ENCODE data around the gene ADGRB3.

Gene ADGRB3

DNA sequence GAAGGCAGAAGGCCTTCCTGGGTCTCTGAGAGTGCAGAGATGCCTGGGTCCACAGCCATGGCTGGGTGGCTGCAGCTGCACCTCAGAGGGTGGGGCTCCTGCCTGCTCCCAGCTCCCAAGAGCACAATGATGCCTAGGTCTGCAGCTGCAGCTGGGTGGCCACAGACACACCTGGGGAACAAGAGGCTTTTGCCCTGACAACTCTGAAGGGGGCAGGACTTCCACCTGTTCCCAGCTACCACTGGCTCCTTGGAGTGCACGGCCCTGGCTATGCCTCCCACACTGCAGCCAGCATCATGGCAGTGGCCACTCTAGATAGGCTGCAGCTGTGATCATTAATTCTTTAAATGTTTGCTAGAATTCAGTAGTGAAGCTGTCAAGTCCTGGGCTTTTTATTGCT lies 511.3 kb downstream of the ADGRB3 start:
- no peak for DNase-seq

DNA sequence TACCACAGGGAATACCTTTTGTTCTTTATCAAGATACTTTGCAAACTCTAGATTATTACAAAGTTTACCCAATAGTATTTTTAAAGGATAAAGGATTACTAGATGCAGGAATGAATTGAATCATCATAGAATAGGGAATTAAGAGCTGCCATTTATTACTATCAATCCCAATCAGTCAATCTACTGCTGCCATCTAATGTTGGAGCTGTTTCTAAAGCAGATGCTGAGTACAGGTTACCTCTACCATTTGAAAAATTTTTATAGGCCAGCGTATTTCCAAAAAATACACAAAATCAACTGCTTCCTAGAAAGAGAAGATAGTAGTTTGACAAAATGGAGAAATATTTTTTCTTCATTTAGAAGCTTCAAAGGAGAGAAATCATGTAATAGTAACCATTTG lies 520.4 kb downstream of the ADGRB3 start:
- DNase-seq: no peak

DNA sequence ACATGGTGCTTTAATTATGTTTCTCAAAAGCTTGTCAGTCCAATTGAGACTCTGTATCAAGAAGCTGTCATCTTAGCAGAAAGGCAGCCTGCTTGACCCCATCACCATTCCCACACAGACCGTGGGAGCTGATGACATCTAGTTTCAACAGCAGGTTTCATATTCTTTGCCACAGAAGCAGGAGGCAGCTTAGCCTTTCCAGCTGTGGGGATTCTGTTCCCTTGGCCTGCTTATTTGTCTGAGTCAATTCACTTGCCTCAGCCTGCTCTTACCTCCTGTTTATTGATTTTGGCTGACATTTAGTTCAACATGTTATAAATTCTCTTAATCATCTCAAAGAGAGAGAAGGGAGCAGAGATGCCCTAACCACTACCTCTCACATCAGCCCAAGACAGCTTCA lies 527.7 kb downstream of the ADGRB3 start:
- DNase-seq: no peak

DNA sequence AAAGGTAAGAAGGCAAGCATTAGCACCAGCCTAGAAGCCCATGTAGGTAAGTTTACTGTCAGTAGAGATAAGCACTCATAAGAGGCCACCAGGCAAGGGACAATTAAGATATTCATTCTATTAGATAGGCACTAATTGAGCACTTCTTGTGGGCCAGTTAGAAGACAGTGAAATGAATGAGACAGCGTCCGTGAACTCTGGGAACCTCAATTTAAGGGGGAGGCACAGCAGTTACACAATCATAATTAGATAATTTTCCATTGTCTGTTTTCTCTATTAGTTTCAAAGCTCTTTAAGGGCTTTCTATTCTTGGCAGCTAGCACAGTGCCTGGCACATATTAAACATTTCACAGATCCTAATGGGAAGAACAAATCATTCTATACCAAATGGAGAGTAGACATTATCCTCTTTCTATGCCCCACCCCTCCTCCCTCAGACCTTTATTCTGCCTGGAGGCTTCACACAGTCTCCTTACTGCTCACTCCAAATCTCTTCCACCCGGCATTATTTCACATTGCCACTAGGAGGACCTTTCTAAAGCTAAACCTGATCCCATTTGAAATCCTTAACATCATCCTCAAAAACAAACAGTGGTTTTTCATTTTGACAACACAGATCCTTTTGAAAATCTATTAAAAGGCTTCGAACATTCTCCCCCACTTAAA lies 529.6 kb downstream of the ADGRB3 start:
- no peak for DNase-seq

DNA sequence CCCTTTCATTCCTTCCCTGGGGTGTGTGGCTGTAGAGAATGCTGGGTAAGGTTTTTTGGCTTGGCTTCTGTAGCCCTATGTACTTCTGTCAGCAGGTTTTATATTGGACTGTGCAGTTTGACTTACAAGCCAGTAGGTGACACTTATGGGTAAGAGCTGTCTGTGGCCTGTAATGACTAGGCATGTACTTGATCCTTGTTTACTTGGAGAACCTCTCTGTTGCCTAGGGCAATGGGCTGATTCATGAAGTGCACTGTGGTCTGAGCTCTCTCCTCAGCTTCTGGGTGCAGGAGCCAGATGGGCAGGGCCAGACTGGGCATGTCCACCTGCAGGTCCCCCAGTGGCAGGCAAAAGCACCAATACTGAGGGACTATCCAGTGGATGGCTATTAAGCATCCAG lies 544.6 kb downstream of the ADGRB3 start:
- no peak for DNase-seq

DNA sequence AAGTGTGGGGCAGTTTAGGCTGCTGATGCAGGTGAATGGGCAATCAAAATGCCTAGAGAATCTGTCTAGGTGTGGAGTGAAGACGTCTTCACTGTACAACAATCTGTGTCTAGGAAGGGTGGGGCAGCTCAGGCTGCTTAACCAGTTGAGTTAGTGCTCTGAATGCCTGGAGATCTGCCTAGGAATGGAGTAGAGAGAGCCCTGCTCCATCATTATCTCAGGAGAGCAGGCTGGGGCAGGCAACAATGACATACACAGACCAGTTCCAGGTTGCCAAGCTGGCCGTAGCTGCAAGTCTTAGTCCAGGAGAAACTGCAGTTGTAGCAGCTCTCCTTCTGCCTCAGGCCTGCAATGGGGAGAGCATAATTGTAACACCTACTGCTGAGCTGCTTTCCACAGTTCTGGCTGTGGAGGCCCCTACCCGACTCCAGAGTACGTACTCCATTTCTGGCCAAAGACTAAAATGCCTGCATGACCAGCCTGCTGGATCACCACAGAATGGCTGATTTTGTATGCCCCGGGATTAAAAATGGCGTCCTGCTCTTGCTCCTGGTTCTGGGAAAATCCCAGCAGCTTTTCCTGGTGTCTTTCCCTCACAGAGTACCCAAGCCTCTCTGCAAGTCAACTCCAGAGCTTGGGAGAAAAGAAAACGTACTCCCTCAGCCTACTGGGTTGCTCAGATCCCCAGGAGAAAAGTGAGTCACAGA lies 545.4 kb downstream of the ADGRB3 start:
- no peak for DNase-seq

DNA sequence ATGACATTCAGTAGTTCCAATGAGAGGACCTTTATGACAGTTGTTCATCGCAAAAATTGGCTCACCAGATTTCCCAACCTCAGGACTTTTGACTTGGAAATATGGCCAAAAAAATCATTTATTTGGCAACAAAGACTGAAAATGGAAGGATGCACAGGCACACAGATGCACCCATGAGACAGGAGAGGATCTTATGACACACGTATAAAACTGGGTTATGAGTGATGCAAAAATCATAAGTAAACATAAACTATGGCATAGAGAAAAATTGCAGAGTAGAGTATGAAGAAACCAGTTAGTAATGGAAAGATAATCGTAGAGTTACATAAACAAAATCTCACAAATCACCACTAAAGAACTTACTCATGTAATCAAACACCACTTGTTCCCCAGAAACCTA lies 546.9 kb downstream of the ADGRB3 start:
- DNase-seq: no peak

DNA sequence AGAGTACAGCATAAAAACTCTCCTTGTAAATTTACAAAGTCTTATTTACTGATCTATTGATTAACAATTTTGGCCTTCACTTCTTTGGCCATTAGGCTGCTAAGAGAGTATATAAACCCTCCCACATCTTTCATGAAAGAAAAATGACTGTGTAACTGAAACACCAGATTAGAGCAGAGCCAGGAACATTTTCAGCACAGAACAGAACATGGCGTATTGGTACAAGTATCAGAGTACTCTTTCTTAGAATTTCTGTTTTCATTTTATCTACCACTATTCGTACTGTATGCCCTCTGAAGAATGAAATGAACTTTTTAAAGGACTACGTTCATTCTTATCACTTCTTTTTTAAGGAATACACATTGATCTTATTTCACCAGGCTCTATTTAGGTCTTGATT lies 550.2 kb downstream of the ADGRB3 start:
- DNase-seq: no peak

DNA sequence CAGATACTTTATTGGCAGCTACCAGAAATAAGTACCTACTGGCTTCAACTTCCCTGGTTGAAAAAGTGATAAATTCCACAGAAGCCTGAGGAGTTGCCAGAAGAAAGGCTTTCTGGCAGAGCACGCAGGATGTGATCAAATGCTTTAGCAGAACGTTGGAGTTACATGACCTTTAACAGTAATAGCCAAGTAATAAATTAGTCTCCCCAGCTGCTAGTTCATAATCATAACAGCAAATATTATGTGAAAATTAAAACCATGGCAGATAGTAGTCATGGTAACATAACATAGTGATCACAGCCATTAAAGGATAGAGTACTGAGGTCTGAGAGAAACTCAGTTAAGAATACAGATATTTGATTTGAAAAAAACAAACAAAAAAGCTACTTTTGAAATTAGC lies 567.7 kb downstream of the ADGRB3 start:
- no peak for DNase-seq

DNA sequence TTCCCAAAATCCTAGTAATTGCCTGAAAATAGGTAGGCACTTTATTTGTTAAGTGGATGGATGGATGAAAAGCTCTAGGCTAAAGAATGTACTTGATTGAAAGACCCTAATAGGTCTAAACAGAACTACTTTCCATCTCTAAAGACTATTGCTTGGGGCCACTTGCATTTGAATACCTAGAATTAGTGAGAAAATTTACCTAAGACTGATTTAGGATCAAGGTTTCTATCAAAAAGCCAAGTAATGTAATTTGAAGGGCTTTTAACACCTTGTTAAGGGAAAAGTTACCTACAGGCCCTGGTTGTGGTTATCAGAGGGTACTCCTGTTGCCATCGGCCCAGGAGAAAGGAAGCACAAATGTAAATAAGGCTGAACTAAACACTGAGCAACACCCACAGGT lies 581.0 kb downstream of the ADGRB3 start:
- DNase-seq: no peak

DNA sequence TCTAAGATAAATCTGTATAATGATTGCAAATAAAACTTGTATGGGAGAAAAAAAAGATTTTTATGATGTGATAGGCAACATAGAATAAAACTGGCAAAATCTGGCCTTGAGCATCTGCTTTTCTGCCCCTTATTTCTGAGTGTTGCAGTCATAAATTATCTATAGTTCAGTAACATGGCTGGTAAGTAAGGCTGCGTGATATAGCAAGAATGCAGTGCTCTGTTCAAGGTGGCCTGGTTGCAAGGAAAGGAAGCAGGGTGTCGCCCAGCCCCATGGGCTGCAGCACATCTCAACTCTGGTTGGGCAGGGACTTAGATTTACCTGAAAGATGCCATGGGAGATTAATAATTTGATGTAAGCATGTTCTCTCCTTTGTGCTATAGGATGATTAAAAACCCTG lies 582.3 kb downstream of the ADGRB3 start:
- no peak for DNase-seq

DNA sequence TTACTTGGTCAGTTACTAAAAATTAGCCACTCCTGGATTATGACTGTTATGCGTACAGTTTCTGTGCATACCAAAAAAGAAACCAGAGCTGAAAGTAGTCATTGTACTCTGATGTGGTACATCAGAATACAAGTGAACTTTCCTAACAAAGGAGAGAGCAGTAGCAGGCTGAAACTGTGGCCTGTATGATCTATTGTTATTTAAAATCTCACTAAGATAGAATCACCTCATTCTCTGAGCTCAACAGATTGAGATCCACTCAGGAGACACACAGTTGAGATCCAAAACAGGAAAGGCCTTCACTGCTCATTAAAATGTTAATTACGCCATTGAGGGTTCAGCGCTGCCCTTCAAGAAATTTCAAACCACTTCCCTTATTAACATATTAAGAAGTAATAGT lies 585.3 kb downstream of the ADGRB3 start:
- no peak for DNase-seq

DNA sequence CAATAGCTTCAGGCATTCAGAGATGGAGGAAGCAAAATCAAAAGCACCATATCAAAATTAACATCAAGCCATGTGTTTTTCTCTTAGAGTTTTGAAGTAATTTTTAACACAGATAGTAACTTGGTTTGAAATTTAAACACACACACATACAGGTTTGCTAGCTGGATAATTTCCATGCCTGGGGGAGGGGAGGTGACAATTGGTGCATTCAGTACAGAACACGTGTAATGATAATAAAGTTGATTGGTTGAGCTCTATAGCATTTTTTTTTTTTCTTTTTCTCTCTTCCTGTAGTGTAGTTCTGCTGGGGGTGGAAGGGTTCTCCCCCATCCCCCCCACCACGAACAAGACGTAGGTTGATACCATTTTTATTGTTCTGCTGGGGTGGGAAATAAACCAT lies 596.9 kb downstream of the ADGRB3 start:
- no peak for DNase-seq

DNA sequence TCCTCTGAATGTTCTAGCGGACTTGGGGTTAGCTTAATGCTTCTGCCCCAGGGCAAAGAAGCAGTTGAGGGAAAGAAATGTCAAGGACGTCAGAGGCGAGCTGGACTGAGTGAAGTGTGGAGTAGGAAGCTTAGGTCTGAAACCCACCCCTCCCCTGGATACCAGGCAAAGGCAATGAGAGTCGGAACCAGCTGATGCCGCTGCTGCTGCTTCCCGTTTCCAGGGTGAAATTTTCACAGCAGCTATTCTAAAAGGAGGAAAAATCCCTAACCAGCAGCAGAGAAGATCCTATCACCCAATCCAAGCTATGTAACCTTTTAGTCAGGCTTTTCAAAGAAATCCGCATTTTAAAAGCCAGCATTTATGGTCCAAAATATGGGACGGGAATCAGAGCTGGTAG lies 597.4 kb downstream of the ADGRB3 start:
- no peak for DNase-seq

DNA sequence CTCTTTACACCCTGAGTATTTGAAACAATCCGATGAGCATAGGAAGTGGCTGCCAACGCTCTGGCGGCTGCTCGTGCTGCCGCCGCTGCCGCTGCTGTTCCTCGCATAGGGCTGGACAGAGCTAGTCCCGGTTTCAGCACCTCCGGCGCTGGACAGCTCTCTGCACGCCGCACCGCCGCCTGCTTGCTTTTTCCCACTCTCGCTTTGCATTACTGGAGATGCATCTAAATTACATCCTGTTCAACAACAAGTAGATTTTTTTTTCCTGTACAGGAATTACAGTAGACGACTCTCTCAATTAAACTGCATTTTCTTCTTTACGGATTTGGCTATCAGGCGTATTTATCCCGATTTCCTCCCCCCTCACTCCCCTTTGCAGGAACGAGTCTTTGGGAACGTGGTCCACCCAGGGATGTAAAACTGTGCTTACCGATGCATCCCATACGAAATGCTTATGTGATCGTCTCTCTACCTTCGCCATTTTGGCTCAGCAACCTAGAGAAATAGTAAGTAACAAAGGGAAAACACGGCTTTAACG lies 597.9 kb downstream of the ADGRB3 start:
- peak; percentile 47 for DNase-seq

DNA sequence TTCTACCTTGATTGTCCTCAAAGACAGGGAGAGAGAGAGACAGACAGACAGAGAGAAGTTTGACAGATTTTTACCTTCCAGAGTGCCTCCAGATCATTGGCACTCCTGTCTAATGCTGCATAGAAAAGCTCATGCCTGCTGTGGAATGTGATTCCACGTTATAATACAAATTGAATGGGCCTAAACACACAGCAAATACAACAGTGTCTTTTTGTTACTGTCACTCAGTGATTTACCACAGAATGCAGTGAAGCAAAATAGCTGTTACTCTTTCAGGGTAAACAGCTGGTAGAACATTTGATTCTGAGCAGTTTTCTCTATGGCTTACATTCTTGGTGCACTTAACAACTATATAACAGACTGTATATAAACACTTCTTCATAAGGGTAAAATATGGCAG lies 603.0 kb downstream of the ADGRB3 start:
- DNase-seq: no peak

DNA sequence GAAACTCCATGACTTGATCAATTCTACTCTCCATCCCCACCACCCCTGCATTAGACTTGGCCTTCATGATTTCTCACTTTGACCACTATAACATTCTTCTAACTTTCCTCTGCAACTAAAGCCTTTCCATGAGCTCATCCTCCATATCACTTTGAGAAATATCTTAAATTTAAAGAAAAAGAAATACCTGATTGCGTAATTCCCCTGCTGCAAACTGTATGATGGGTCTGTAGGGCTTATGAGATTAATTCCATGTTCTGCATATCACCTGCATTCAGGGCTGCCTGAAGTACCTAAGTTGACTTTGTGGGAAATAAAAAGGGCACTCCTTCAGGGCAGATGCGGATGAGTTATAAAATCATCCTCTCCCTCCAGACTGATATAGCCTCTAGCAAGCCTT lies 611.9 kb downstream of the ADGRB3 start:
- no peak for DNase-seq

DNA sequence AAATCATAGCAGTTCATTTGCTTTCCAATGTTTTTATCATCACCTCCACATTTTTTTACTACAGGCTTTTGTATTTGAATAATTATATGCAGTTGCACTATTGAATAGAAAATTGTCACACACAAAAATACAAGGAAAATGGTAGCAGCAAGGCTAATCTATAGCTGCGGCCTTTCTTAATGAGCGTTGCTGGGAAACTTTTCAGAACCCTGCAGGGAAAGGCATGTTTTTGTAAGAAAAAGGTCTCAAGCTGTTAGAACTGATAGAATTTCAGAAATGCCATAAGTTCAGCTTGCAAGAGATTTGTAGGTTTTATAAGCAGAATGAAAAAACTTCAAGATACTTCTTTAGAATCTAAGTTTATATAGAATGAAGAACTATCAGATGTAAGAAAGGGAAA lies 625.9 kb downstream of the ADGRB3 start:
- no peak for DNase-seq

DNA sequence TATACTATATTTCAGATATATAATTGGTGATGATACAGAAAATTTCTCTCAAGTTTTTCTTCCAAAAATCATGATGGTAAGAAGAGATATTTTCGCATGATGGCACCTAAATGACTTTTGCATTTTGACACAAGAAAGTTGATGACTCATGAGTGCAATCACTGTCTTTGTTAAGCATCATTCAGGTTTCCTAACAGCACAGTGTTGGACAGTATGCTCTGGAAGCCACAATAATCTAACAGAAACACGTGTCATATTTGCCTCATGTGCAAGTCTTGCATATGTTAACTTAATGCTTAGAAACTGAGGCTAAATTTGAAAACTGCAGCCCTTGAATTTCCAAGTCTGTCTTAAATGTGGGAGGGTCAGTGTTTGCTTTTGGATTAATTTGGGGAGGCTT lies 628.2 kb downstream of the ADGRB3 start:
- no peak for DNase-seq

DNA sequence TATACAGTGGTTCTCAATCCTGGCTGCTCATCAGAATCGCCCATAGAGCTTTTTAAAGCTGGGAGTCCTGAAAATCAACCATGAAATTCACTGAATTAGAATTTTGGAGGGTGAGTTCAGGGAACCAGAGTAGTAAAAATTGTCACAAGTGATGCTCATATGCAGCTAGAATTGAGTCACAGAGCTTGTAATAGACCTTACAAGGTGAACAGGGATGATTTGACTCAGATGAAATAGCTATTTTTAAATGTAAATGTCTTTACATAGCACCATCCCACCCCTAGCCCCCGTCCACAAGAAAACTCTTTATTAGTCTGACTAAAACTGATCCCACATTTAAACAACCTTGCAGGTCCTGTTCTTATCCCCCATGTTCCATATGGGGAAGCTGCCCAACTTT lies 630.0 kb downstream of the ADGRB3 start:
- no peak for DNase-seq

DNA sequence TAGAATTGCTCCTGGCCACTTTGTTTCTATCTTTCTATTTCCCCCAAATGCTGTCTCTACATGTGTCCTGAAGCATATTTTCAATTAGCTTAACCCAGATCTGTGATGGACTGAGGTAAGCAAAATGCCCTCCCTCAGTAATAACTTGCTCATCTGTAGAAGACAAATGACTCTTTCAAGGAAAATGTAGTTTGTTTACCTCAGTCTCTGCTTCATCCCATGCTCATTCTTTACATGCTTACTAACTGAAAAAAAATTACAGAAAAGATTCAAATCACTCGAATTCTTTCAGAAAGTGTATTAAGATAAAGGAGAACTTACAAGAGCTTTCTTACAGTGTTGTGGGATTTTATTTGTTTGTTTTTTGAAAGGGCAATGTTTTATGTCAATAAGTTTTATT lies 630.6 kb downstream of the ADGRB3 start:
- DNase-seq: no peak

DNA sequence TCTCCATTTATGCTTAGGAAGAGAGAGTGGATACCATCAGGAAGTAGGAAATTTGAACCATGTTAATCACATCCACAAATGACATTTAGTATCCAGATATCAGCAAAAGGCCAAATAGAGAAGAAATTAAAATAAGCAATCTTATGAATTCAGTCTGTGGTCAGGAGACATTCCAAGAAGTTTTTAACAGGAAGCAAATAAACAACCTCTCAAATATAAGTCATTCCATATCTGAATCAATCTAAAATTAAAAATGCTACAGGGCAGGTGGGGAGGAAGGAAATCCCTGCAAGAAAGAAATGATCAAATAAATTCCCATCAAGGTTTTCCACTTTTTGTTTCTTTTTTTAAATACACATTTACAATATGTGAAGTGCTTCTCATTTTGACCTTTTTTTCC lies 641.1 kb downstream of the ADGRB3 start:
- DNase-seq: no peak

DNA sequence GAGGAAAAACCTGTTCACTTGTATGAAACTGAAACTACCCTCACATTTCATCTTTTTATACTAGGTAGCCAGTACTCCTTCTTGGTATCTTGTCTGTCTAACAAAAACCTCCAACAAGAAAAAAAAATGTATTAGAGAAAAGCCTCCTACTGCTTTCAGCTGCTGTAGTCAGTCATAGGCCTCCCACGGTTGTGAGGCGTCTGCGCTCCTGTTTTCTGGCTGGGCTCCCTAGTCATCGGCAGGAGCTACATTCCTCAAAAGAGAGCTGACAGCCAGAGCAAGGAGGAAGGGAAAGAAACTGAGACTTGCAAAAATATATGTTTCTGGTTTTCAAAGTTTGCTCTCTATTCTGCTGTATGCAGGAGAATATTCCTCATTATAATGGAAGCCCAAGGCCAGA lies 644.7 kb downstream of the ADGRB3 start:
- no peak for DNase-seq

DNA sequence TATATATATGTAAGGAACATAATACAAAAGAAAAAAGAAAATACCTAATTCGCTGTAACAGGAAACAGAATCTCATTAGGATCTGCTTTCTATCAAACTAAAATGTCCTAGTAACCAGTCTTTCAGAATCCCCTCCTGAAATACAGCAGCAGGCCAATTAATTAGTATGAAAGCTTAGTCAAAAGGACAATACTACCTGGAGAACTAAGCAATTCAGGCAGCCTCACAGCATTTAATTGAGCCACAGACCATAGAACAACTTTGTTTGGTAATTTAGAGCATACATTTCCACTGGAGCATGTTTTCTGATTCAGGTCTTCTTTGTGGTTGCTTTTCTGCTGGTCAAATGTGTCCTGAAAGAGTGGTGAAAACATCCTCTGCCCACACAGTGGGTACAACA lies 645.8 kb downstream of the ADGRB3 start:
- no peak for DNase-seq

DNA sequence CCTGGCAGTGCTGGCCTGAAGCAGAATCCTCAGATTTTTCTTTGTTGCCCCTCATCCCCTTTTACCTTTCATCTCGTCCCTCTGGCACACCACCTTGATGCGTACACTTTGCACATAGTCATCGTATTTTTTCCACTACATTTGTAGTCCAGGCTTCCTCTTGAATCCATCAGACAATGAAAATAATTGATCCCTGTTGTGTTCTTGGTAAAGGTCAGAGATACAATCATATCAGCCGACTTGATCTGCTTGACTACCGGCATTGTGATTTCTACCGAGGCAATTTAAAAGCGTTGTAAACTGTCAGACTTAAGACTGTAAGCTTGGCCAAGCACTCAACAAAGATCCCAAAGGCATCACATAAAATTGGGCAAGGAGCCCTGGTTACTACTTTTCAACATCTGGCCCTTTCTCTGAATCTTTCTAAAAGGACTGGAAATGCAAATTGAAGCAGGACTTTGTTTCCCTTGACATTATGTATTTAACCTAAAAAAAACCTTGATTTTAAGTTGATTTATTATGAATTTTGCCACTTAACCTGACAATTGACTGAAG lies 649.2 kb downstream of the ADGRB3 start:
- DNase-seq: no peak
